Islet precursor cell (in vitro differentiated cells): ENCODE results near the gene COL24A1.
"Not testable (repeated sequence)": the region's sequence is repeated elsewhere in the genome, so short reads cannot be mapped to it uniquely, and the experiment has no call there.

Experiments
- DNase-seq: peaks from one replicate; pipeline ENCODE4 v3.0.0-alpha.2; 2018

COL24A1 gene

DNA sequence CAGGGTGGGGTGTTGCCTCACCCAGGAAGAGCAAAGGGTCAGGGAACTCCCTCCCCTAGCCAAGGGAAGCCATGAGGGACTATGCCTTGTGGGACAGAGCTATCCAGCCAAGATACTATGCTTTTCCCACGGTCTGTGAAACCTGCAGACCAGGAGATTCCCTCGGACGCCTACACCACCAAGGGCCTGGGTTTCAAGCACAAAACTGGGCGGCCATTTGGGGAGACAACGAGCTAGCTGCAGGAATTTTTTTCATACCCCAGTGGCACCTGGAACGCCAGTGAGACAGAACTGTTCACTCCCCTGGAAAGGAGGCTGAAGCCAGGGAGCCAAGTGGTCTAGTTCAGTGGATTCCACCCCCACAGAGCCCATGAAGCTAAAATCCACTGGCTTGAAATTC lies 84.7 kb downstream of the COL24A1 start:
- DNase-seq, result not testable (repeated sequence)

DNA sequence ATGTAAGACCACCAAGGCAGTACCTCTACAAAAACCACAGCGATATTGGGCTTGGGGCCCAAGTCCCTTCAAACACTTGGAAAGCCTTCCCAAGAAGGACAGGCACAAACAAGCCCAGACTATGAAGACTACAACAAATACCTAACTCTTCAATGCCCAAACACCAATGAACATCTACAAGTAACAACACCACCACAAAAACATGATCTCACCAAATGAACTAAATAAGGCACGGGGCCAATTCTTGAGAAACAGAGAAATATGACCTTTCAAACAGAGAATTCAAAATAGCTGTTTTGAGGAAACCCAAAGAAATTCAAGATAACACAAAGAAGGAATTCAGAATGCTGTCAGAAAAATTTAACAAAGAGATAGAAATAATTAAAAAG lies 86.8 kb downstream of the COL24A1 start:
- no peak for DNase-seq

DNA sequence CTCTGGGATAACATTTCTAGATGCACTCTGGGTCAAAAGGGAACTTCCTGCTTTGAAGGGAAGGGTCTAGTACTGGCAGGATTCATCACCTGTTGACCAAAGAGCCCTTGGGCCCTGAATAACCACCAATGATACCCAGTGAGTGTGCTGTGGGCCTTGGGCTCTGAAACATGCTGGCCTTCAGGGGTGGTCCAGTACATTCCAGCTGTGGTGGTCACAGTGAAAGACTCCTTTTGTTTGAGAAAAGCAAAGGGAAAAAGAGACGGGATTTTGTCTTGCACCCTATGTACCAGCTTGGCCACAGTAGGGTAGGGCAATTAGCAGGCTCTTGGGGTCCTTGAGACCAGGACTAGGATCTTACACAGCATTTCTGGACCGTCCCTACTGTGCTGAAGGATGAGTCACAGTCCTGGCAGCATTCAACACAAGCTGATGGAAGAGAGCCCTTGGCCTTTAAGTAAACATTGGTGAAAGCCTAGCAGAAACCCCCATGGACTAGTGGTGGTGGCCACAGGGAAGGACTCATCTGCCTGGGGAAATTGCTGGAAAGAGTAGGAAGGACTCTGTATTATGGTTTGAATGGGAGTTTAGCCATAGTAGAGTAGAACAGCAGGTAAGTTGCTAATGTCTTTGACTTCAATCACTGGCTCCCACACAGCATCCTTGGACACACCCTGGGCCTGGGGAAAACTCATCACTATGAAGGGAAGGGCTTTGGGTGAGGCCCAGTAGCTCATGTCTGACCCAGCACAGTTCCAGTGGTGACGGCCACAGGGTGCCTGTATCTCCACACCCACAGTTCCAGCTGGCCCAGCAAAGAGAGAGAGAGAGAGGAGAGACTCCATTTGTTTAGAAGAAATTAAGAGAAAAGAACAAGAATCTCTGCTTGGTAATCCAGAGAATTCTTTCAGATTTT lies 87.5 kb downstream of the COL24A1 start:
- no peak for DNase-seq

DNA sequence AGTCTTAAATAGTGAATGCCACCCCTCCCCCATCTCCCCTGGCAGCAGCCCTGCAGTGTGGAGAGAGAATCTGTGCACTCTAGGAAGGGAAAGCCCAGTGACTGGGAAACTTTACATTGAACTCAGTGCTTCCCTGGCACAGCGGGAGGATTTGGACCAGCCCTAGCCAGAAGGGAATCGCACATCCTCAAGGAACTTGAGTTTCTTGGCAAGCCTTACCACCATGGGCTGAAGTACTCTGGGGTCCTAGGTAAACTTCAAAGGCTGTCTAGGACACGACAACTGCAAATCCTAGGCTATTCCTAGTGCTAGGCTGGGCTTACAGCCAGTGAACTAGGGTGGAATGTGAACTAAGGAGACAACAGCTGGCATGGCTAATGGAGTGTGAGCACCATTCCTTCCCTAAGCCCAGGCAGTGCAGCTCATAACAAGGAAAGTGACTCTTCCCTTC lies 88.3 kb downstream of the COL24A1 start:
- DNase-seq, result no peak

DNA sequence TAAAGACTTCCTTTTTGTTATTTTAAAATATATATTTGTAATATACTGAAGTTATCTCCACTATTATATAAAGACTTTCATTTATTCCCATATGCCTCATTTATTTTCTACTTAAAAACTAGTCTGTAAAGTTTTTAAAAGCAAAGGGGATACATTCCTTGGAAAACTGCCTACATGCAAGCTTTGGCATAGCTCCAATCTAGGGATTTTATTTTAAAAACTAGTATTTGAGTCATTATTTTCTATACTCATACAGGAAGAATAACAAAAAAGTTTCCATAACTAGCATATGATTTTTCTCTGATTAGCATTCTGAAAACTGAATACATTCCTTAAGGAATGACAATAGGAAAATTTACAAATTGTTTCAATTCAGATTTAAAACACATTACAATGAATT lies 88.9 kb downstream of the COL24A1 start:
- no peak for DNase-seq

DNA sequence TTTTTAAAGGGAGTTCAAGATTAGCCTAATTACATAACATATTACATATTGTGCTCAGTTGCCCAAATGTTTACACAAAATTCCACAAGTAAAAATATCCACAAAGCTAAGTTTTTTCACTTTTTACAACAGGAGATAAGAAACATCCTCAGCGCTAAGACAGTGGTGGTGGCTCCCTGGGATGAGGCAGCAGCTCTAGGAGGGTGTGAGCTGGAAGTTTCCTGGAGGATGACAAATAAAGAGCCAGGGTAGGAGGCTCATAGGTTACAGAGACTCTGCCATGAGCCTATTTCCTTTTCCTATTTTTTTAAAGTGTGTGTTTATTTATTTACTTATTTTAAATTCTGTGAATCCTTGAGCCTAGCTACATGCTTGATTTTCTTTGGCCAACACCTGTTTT lies 91.7 kb downstream of the COL24A1 start:
- no peak for DNase-seq

DNA sequence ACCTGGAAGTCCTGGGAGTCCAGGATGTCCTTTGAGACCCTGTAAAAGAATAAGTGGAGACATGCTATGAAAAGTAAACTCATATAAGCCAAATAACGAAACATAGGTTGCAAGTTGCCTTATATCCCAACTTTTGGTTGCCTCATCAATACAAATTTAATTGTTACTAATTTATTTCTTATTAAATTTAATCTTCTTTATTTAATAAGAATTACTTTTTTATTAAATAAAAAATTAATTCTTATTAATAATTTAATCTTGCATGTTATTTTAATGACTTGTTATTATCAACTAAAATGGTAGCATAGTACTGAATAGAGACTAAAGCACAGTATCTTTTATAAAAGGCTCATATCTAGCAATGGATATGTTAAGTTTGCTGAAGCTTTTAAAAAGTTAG lies 92.9 kb downstream of the COL24A1 start:
- no peak for DNase-seq

DNA sequence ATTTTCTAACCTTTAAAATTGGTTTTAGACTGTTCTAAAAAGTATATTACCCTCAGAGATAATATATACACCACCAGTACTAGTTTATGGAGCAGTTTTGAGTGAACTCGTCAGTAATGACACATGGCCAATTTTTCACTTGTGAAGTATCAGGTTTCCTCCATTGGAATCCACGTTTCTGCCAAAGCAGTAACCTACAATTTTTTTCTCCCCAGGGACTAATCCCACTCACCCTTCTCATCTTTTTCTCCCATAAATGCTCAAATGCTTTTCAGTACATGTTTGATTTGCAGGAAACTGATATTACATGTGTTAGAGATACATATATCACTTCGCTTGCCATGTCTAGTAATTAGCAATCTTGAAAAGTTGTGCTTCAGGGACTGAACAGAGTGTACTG lies 94.1 kb downstream of the COL24A1 start:
- no peak for DNase-seq

DNA sequence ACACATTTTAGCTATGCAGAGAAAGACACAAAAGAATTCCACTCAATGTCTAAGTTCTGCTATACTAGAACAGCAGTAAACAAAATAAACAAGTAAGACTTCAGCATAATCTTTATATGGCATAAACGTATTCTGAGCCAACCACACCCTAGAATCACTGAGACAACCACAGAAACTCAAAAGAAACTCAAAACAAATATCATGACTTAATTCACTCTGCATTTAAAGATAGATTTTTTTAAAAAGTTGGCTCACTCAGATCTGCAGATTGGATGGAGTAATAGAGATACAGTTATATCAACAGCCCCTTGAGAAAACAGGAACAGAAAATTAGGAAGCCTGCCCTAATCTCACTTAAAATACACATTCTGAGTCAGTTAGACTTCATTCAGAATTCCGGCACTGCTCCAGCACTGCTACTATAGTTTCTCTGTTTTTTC lies 95.0 kb downstream of the COL24A1 start:
- DNase-seq, result no peak

DNA sequence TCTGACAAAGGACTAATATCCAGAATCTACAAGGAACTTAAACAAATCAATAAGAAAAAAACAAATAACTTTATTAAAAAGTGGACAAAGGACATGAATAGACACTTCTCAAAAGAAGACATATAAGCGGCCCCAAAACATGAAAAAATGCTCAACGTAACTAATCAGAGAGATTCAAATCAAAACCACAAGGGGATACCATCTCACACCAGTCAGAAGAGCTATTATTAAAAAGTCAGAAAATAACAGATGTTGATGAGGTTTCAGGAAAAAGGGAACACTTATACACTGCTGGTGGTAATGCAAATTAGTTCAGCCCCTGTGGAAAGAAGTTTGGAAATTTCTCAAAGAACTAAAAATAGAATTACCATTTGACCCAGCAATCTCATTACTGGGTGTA lies 102.2 kb downstream of the COL24A1 start:
- no peak for DNase-seq

DNA sequence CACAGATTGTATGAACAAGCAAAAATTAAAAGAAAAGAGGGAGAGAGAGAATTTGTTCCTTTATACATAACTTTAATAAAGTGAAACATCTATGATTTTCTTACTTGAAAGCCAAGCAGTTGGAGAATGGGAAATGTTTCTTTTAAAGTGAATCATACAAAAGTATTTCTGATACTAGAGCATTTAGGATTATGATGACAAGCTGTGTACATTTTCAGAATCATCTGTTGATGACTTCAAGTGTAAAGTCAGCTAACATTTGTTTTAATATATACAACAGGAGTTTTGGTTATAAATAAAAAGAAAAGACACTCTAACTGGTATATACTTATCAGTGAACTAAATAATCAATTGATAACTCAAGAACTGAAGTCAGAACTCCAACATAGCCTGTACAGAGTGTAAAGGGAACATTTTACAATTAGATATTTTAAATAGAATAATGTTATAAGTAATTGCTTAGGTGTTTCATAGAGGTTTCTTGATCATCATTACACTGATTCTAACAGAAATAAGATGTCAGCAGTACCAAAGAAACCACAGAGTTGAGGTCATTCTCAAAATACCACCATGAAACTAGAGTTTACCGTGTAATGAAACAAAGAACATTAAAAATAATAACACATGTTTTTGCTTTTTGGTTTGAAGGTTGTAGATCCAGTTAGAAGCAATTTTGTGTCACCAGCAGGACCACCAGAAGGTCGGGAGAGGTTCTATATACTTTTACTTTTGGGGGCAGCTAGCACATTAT lies 103.4 kb downstream of the COL24A1 start:
- no peak for DNase-seq

DNA sequence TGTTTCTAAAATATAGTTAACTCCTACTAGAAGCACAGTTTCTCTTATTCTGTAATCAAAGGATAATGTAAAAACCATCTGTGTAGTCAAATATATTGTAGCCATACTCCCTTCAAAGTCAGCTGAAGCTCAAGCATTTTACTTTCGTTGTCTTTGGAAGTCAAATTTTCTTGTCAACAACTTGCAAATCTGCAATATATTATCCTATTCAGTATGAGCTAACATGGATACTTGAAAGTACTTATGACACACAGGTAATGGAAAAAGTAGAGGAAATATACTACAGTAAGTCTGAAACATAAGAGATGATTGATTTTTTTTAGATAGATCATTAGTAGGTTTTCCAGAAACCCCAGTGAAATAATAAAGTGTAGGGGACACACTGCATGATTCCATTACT lies 121.5 kb downstream of the COL24A1 start:
- no peak for DNase-seq

DNA sequence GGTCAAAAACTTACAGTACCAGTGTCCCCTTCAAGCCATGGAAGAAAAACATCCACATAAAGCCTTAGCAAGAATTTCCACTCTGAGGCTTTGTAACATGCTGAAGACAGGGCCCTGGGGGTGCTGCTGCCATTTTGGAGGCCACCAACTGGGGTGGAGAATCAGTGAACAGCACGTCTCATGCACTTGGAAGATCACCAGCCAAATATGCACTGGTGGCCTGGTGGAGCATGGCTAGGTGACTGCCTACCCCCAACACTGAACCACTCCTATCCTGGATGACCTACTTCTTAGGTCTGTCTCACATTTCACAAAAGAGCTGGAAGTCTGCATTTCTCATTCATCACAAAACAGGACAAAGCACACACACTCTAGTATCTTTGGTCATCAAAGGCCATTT lies 126.4 kb downstream of the COL24A1 start:
- DNase-seq, result no peak

DNA sequence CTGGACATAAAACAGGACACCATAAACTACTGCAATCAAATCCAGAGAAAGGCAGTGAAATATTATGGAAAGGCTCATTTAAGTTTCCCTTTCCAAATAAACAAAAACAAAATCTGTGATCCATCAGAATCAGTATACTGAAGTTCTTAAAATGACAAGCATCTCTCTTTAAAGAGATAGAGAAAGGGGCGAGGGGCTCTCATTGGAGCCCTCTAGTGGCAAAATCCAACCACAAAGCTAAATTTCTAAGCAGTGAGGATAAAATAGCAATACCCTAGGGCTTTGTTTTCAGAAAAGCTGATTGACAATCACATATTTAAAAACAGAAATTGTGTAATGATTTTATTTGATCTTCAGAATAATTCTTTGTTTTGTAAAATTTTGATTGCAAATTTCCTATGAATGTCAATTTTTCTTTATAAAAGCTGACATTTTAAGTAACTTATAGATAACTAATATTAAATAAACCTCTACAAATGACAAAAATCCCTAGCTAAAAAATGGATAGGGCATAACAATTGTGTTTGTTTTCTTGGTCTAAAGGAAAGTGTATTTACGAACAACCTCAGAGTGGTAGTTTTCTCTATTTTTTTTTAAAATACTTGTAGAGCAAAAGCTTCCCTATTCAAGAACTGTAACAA lies 138.2 kb downstream of the COL24A1 start:
- no peak for DNase-seq

DNA sequence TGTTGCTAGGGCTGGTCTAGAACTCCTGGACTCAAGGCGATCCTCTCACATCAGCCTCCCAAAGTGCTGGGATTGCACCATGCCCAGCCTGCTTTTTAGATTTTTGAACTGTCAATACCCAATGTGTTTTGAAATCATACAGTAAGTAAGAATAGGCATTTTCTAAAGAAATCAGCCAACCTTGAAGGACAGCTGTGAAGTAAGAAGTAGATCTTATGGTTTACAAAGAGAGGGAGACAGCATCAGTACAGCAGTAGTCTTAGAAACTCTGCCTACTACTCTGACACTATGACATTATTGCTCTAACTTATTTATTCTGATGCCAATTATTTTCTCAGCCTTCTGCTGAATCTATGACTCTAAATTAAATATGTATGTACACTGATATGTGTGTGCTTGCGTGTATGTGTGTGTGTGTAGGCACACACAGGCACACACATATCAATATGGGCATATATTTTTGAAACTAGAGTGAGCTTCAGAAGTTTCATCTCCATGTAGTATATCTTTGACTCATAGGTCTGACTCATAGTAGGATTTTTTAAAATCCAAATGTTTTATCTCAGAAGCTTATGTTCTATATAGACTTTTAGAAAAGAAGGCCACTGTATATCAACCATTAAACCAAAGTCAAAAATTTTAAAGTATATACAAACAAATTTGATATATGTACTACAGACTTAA lies 140.4 kb downstream of the COL24A1 start:
- DNase-seq, result no peak

DNA sequence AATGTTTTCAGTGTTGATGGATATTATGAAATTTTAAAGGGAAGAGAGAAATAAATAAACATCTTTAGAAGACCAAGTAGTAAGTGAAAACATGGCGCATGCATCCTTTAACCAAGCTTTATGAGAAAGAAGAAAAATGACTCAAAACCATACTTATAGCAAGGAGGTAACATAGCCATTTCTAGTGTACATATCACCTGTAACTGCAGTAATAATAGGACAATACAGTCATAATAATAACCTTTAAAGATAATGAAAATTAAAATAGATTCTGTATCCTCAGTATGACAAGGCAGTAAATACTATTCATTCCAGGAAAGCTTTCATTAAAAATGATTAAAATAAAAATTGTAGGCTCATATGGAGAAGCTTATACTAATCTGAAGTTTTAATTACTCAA lies 141.2 kb downstream of the COL24A1 start:
- no peak for DNase-seq

DNA sequence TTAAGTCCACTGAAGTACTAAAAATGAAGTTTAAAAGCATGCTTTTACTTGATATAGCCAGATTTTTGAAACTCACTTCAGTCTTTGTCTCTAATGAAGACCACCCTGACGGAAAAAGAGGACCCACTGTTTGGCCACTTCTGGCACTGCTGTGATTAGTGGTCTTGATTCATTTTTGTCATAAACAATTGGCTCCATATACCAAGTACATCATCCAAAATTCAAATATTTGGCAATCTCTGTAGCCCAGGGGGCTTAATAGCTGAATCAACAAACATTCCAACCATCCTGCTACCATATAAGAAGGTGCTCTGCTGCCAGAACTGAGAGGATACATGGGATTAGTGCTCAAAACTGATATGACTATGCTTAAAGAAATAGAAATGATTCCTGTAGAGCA lies 156.0 kb downstream of the COL24A1 start:
- no peak for DNase-seq

DNA sequence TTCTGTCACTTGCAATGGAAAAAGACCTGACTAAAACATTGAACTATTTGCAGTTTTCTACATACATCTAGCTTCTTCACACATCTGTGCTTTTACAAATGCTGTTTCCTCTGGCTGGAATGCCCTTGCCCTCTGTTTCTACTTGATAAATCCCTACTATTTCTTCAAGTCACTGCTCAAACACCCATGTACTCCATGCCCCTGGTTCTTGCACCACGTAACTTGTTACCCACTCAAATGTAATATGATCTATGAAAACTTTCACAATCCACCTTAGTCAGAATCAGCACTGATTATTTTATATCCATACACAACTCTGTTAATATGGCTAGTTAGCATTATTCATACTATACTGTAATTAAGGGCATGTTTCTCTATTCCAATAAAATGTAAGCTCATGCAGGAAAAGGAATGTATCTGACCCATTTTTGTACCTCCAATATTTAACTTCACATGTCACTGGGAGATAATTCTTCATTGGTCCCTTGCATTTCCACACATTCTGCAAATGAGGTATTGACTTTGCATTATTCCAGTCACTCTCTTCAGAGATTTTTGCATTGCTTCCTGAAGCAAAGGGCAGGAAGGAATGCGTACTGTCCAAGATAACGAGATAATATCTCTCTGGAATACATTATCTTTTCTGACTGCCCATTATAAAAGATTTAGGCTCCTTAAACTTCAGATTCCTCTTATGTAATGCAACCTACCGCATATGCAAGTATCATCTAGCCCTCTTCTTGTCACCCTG lies 158.3 kb downstream of the COL24A1 start:
- no peak for DNase-seq

DNA sequence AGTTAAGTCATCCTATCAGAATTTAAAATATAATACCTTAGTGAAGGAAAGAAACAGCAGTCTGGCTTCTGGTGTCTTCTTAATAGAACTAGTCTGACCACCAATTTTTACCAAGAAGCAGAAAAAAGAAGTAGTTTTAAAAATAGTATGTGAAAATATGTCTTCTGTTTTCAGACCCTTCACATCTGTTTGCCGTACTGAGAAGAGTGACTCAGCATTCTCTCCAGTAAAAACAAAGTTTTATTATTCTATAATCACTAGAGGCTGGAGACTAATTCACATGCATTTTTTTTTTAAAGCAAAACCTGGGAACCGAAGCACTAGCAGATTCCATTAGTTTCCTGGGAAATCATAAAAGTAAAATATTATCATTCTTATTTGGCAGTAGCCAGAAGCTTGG lies 163.8 kb downstream of the COL24A1 start:
- no peak for DNase-seq

DNA sequence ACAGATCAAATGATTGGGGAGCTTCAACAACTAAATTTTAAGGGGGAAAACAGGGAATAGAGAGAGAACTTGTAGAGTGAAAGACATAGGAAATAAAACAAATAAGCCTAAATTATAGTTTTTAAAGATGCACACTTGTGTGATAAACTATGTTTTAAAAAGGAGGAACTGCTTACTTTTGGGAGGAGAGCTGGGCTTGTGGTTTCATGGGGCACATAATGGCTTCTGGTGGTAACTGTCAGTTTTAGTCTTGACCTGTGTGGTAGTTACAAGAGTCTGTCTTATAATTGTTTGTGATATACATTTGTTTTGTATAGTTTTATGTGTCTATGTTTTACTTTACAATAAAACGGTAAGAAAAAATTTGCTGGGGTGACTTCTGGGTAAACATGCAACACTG lies 165.3 kb downstream of the COL24A1 start:
- no peak for DNase-seq

DNA sequence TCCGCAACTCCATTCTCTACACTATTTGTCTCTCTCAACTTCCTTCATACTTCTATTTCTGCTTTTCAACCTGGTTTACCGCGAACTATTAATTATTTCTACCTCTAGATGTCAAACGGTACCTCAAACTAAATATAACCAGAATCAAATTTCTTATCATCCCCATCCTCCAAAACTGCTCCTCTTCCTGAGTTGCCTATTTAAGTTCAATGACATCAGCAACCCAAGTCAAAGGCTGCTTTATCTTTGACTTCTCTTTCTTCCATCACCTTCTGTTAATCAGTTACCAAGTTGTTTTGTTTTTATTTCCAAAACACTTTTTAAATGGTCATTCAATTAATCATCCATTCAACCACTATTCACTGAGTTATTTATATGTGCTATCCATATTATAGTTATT lies 171.9 kb downstream of the COL24A1 start:
- DNase-seq, result no peak

DNA sequence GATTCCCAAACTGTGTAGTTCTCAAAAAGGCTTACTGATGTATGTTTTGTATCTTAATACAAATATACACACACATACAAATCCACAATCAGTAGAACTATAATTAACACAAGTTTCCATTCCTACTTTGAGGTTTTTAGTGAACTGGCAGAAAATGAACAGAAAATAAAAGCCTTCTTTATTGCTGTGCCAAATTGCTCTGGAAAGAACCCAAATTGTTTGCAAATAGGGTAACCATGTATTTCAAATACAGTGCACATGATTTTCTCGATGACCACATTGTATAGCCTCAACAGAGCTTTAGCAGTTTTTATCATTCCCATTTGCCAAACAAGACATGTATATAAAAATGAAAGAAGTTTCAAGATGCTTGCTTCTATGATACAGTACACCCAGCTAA lies 173.3 kb downstream of the COL24A1 start:
- DNase-seq, result no peak
